HEK293T (cell line): Measurements from ENCODE around the gene AIFM3.

Experiments
- CTCF ChIA-PET: fragments of 350-600 bp; formaldehyde crosslinking; extraction: SDS; loops from one replicate; lab custom pipeline; 2021; ENCODE audit warnings: antibody characterized with exemption, inconsistent platforms; lab: Yijun Ruan, JAX
- POLR2A ChIA-PET: fragments of 350-600 bp; formaldehyde crosslinking; extraction: SDS; loops from one replicate; lab custom pipeline; 2020; ENCODE audit warnings: antibody characterized with exemption, inconsistent platforms; lab: Yijun Ruan, JAX
- DNase-seq: peaks from one replicate; pipeline ENCODE4 v3.0.0; 2012; ENCODE audit warnings: mixed read lengths; ENCODE audit errors: extremely low spot score
- ARNT ChIP-seq: fragments of 450-650 bp; IDR thresholded peaks from 2 replicates; pipeline ENCODE4 v1.6.1; 2017; ENCODE audit warnings: mild to moderate bottlenecking
- BHLHE40 ChIP-seq: fragments of 450-650 bp; IDR thresholded peaks from 2 replicates; pipeline ENCODE4 v1.6.1; 2016; ENCODE audit warnings: mild to moderate bottlenecking, moderate library complexity, borderline replicate concordance
- CTBP1 ChIP-seq: fragments of 450-650 bp; IDR thresholded peaks from 2 replicates; pipeline ENCODE4 v1.6.1; 2016; ENCODE audit warnings: borderline replicate concordance
- ELF4 ChIP-seq: fragments of 450-650 bp; IDR thresholded peaks from 2 replicates; pipeline ENCODE4 v1.6.1; 2017; ENCODE audit warnings: antibody characterized with exemption
- FOXA1 ChIP-seq: fragments of 450-650 bp; IDR thresholded peaks from 2 replicates; pipeline ENCODE4 v1.6.1; 2016; ENCODE audit warnings: mild to moderate bottlenecking
- FOXK2 ChIP-seq: fragments of 450-650 bp; IDR thresholded peaks from 2 replicates; pipeline ENCODE4 v1.6.1; 2016; ENCODE audit warnings: mild to moderate bottlenecking
- FOXM1 ChIP-seq: fragments of 450-650 bp; IDR thresholded peaks from 2 replicates; pipeline ENCODE4 v1.6.1; 2017; ENCODE audit warnings: mild to moderate bottlenecking, borderline replicate concordance
- HDGF ChIP-seq: fragments of 450-650 bp; IDR thresholded peaks from 2 replicates; pipeline ENCODE4 v1.6.1; 2017; ENCODE audit warnings: antibody characterized with exemption, borderline replicate concordance
- L3MBTL2 ChIP-seq: fragments of 450-650 bp; conservative IDR thresholded peaks from 2 replicates; pipeline ENCODE4 v1.6.1; 2016; ENCODE audit warnings: mild to moderate bottlenecking
- LEF1 ChIP-seq: fragments of 450-650 bp; IDR thresholded peaks from 2 replicates; pipeline ENCODE4 v1.6.1; 2017; ENCODE audit warnings: mild to moderate bottlenecking, borderline replicate concordance
- NFRKB ChIP-seq: fragments of 450-650 bp; IDR thresholded peaks from 2 replicates; pipeline ENCODE4 v1.6.1; 2016; ENCODE audit warnings: mild to moderate bottlenecking, moderate library complexity
- SP1 ChIP-seq: fragments of 450-650 bp; IDR thresholded peaks from 2 replicates; pipeline ENCODE4 v1.6.1; 2017
- SUZ12 ChIP-seq: fragments of 450-650 bp; IDR thresholded peaks from 2 replicates; pipeline ENCODE4 v1.6.1; 2016; ENCODE audit warnings: mild to moderate bottlenecking
- TARDBP ChIP-seq: fragments of 450-650 bp; IDR thresholded peaks from 2 replicates; pipeline ENCODE4 v1.6.1; 2016
- ZNF384 ChIP-seq: fragments of 450-650 bp; IDR thresholded peaks from 2 replicates; pipeline ENCODE4 v1.6.1; 2016
- TF ChIP-seq, protein P1 (sequence below): fragments of 450-650 bp; IDR thresholded peaks from 2 replicates; pipeline ENCODE4 v1.6.1; 2016

AIFM3 gene

DNA sequence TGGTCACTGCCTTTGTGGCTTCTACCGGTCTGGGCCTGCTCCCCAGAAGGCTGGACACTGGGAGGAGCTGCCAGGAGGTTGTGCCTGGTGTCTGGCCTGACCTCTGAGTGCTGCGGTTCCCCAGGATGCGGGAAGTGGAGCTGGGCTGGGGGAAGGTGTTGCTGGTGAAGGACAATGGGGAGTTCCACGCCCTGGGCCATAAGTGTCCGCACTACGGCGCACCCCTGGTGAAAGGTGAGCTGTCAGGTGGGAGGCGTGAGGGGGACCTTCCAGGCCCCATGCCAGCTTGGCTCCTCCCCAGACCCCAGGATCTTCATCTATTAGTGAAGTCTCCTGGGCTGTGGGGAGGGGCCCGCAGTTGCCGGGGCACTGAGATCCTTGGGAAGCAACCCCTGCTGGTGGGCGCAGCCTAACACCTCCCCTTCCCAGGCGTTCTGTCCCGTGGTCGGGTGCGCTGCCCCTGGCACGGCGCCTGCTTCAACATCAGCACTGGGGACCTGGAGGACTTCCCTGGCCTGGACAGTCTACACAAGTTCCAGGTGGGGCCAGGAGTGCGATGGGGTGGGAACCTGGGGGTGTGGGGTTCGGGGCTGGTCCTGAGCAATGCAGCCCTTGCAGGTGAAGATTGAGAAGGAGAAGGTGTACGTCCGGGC lies 6.7 kb downstream of the AIFM3 start:
- ChIA-PET CTCF (interaction anchor here (0.6 to 1.6 kb wide), 2 partner anchors 8 to 129 kb away, joined by 3 to 8 read pairs; partner anchors contain the start of gene LZTR1), POLR2A (interaction anchor here (1.4 to 8.1 kb wide), 3 partner anchors 8 to 57 kb away, joined by 3 to 92 read pairs (median 4); partner anchors contain the start of genes CRKL and LZTR1)
- TF ChIP-seq, protein P1, sequence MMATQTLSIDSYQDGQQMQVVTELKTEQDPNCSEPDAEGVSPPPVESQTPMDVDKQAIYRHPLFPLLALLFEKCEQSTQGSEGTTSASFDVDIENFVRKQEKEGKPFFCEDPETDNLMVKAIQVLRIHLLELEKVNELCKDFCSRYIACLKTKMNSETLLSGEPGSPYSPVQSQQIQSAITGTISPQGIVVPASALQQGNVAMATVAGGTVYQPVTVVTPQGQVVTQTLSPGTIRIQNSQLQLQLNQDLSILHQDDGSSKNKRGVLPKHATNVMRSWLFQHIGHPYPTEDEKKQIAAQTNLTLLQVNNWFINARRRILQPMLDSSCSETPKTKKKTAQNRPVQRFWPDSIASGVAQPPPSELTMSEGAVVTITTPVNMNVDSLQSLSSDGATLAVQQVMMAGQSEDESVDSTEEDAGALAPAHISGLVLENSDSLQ, result no peak
- TF ChIP-seq FOXM1, result no peak
- no peak for TF ChIP-seq LEF1
- TF ChIP-seq BHLHE40, result no peak
- TF ChIP-seq SP1, result no peak
- TF ChIP-seq FOXA1, result no peak
- TF ChIP-seq HDGF, result no peak
- no peak for TF ChIP-seq ZNF384
- TF ChIP-seq ELF4, result no peak
- TF ChIP-seq FOXK2, result no peak
- TF ChIP-seq L3MBTL2, result no peak
- no peak for TF ChIP-seq TARDBP
- TF ChIP-seq CTBP1, result no peak
- TF ChIP-seq SUZ12, result no peak
- TF ChIP-seq ARNT, result no peak
- TF ChIP-seq NFRKB, result no peak
- DNase-seq, result no peak

DNA sequence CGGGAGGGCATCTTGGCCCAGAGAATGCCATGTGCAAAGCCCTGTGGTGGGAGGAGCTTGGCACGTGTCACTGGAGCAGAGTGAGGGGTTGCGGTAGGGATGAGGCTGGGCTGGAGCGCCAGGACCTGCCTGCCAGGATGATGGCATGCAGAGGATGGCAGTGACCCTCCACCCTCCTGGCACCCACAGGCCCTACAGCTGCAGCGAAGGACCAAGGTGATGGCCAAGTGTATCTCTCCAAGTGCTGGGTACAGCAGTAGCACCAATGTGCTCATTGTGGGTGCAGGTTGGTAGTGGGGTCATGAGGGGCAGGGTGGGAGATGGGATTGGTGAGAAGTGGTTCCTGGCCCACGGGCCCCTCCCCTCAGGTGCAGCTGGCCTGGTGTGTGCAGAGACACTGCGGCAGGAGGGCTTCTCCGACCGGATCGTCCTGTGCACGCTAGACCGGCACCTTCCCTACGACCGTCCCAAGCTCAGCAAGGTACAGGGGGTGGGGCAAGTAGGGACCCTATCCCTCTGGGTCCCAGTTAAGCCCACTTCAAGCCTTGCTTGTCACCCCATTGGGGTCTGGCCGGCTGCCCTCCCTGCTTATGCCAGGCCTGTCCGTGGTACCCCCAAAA lies 7.4 kb downstream of the AIFM3 start:
- ChIA-PET POLR2A (interaction anchor here (1.4 kb wide), 3 partner anchors 24 to 57 kb away, joined by 3 to 8 read pairs (median 4); partner anchors contain the start of genes CRKL and THAP7), CTCF (interaction anchor here (1.6 kb wide), 1 partner anchor 8 kb away, joined by 8 read pairs; the partner anchor contains the start of gene LZTR1)
- no peak for DNase-seq
- TF ChIP-seq HDGF, result no peak
- no peak for TF ChIP-seq TARDBP
- TF ChIP-seq, protein P1, result no peak
- no peak for TF ChIP-seq ZNF384
- TF ChIP-seq SUZ12, result no peak
- no peak for TF ChIP-seq FOXA1

DNA sequence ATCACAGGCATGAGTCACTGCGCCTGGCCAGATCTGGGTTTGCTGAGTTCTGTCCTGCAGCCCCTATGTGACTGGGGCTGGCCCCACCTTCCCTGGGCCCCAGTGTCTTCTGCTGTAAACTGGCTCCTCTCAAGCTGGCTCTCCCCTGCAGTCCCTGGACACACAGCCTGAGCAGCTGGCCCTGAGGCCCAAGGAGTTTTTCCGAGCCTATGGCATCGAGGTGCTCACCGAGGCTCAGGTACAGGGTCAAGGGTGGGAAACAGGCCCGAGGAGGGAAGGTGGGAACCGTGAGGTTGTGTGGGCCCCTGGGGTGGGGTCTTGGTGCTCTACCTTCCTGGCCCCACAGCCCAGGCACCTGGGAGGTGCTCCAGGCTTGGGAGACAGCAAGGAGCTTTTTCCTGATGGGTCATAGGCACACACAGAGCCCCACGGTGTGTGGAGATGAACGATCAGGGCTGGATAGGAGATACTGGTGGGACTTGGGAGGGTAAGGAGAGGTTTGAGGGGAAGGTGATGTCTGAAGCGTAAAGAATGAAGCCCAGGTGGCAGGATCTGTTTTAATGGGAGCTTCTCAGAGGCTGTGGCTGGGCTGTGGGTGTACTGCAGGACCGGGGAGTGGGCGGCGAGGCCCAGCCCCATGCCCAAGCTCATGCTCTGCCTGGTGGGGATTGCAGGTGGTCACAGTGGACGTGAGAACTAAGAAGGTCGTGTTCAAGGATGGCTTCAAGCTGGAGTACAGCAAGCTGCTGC lies 8.7 kb downstream of the AIFM3 start:
- TF ChIP-seq, protein P1, result no peak
- no peak for TF ChIP-seq ELF4
- no peak for TF ChIP-seq TARDBP
- no peak for TF ChIP-seq ZNF384
- no peak for TF ChIP-seq L3MBTL2
- no peak for TF ChIP-seq FOXA1
- TF ChIP-seq HDGF, result no peak
- ChIA-PET CTCF (no interaction called here), POLR2A (interaction anchor here (1.4 kb wide), 1 partner anchor 26 kb away, joined by 8 read pairs; the partner anchor contains the start of gene THAP7)
- DNase-seq, result no peak

DNA sequence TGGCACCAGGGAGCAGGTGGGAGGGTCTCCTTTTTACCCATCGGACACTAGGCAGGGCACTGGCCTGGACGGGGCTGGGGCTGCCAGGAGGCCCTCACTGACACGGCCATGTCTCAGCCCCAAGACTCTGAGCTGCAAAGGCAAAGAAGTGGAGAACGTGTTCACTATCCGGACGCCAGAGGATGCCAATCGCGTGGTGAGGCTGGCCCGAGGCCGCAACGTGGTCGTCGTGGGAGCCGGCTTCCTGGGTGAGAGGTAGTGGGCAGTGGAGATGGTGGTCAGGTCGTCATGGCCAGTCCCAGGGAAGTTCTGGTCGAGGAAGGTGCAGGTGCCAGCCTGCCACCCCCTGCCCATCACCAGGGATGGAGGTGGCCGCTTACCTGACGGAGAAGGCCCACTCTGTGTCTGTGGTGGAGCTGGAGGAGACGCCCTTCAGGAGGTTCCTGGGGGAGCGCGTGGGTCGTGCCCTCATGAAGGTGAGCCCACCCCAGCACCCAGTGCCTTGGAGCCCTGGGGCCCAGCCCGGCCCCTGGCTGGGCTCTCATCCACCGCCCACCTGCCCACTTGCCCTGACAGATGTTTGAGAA lies 9.3 kb downstream of the AIFM3 start:
- POLR2A ChIA-PET, result interaction anchor here (1.0 kb wide), 1 partner anchor 22 kb away, joined by 4 read pairs; no protein-coding TSS in a partner anchor
- TF ChIP-seq ELF4 (no peak), NFRKB (no peak), CTBP1 (no peak), ZNF384 (no peak), SUZ12 (no peak), TARDBP (no peak), FOXM1 (no peak), HDGF (no peak), BHLHE40 (no peak), ARNT (no peak), FOXK2 (no peak), LEF1 (no peak), L3MBTL2 (no peak), SP1 (no peak), FOXA1 (no peak)
- TF ChIP-seq, protein P1, result no peak

More for the DNA sequence above, 9.3 kb downstream of the AIFM3 start:
- CTCF ChIA-PET, result no interaction called here
- DNase-seq, result no peak
